ENCODE measurements around the gene RANBP2.
A peak's percentile ranks its signal among the peaks of the same experiment; 100 is the strongest.

RANBP2 gene

DNA sequence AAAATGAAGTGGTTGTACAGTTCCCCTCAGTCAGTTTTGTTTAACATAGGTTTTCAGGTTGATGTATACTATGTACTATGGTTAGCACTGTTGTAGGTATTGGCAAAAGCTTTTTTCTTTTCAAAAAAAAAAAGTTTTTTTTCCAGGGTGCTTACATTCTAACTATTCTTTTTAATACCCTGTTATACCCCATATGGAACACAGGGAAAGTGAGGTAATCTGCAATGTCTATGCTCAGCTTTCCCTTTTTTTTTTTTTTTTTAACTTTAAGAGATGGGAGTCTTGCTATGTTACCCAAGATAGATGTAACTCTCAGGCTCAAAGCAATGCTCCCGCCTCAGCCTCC is 66.7 kb downstream of the RANBP2 start:
- DNase-seq, result no peak

DNA sequence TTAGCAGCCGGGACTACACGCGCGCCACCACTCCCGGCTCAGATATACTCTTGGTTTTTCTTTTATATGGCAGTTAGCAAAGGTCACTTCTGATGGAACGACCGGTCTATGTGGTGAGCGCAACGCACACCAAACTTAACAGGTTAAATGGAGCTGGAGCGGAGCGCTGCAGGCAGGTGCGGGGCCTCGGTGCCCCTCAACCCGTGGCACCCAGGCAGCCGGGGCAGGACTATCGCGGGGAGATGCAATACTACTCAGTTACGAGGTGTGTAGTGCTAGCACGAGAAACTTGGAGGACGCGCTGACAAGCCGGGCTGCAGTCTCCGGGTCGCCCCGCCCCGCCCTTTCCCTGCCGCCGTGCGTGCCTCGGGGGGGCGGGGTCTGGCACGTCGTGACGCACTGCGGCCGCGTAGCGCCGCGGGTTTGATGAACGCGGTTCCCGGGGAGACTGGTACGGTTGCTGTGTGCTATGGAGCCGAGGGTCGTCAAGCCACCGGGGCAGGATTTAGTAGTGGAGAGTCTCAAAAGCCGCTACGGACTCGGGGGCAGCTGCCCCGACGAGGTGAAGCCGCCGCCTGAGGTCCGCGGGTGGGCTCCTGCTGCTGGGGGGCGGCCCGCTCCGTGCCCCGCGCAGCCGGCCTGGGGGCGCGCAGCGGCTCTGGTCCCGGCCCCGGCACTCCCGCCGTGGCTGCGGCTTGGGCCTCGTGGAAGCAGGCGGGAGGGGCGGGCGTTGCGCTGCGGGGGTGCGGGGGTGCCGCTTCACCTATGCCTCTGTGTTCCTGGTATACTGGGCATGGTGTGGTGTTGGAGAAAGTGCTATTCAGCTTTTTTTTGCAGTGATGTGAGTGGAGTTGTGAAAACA is 67.3 kb downstream of the RANBP2 start, which contains the start of gene CCDC138:
TSS of gene CCDC138 (plus strand) at position 418 of the 862 bp plus-strand sequence. CDS start at position 470, 52 bp downstream.
- peak; percentile 94 for DNase-seq

DNA sequence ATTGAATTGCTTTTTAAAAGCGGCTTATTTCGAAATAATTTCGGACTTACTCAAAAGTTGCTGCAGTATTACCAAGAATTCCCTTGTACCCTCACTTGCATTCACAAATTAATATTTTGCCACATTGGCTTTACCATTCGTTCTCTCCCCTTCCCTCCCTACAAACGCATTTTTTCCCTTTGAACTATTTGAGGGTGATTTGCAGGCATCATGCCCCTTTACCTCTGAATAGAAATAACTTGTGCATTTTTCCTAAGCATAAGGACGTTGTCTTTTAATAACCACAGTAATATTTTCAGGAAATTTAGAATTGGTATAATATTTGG is 67.9 kb downstream of the RANBP2 start:
- DNase-seq, result no peak

DNA sequence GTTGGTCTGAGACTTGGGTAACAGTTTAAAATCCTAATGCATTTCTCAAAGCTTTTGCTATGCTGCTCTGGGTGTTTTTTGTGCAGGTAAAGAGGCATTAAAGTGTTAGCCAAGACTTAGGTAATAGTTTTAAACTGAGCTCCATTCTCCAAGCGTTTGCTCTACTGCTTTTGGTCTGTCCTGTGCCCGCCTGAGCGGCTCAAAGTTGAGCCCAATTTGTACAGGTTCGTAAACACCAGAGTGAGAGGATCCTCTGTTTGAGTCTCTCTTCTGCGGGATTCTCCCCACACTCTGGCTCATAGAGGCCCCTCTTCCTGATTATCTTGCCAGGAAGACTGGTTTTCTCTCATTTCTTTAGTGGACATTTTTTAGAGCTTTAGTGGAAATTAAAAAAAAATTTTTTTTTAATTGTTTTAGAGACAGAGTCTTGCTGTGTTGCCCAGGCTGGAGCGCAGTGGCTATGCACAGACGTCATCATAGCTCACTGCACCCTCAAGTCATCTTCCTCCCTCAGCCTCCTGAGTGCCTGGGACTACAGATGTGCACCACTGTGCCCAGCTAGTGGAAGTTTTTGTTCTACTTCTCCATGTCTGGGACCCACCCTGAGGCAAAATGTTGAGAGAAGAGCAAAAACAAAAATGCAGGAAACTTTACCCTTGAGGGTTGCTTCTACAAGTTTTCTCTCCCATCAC is 83.9 kb downstream of the RANBP2 start:
- no peak for DNase-seq

DNA sequence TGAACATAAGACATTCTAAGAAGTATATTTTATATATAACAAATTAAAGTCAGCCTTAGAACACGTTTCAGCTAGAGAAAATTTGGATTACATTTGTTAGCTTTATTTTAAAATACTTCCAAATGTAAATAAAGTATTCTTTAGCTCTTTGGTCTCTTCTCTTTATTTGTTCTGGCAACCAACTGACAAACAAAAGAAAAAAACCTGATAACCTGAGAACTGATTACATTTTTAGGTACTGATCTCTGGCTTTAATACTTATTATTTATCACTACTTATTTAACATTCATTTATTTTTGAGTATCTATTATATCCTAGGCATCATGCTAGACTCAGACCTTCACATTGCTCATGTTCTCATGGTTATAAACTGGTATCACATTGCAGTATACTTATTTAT is 85.8 kb downstream of the RANBP2 start:
- no peak for DNase-seq

DNA sequence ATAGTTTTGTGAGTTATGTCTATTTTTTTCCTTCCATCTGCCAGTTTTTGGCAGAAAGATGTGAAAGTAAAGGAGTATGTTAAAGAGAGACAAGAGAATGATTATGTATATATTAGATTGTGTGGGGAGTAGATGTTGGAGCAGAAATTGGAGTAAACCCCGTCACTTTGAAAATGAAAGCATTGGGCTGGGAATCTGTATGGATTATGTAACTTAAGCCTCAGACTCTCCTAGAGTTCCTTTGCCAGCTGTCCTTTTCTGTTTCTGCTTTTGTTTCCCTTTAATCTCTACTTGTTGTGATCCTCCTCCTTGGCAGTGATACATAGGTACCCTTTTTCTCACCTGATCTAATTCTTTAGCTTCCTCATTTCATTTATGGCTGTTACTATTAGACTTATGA is 86.5 kb downstream of the RANBP2 start:
- no peak for DNase-seq

DNA sequence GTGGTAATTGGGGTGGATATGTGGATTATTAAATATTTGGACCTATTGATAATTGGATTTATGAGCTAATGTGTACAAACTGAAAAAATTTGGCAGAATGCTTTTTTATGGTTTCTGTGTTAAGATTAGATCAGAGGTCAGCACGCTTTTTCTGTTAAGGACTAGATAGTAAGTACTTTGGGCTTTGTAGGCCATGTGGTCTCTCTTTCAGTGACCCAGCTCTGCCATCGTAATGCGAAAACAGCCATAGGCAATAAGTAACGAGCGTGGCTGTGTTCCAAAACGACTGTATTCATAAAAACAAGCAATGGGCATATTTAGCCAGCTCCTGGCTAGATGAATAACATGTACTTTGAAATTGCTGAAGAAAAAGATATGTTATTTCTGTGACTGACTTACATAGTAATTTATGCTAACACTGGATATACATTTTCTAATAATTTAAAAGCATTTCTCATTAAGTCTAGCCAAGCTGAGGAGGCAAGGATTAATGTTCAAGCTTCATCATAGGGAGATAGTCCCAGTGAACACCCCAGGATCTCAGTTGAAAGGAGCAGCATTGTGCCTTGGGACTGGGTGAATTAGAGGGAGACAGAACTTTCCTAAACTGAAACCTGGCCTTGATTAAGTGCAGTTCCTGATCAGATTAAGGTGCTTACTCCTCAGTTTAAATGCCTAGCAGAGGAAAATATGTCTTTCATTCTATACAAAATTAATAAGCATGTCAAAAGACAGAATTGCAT is 87.3 kb downstream of the RANBP2 start:
- DNase-seq, result no peak

DNA sequence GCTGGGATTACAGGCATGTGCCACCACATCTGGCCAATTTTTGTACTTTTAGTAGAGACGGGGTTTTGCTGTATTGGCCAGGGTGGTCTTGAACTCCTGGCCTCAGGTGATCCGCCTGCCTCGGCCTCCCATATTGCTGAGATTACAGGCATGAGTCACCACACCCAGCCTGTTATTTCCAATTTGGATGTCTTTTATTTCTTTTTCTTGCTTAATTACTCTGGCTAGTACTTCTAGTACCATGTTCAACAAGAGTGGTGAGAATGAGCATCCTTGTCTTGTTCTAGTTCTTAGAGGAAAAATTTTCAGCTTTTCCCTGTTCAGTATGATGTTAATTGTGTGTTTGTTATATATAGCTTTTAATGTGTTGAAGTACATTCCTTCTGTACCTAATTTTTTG is 90.7 kb downstream of the RANBP2 start:
- no peak for DNase-seq

DNA sequence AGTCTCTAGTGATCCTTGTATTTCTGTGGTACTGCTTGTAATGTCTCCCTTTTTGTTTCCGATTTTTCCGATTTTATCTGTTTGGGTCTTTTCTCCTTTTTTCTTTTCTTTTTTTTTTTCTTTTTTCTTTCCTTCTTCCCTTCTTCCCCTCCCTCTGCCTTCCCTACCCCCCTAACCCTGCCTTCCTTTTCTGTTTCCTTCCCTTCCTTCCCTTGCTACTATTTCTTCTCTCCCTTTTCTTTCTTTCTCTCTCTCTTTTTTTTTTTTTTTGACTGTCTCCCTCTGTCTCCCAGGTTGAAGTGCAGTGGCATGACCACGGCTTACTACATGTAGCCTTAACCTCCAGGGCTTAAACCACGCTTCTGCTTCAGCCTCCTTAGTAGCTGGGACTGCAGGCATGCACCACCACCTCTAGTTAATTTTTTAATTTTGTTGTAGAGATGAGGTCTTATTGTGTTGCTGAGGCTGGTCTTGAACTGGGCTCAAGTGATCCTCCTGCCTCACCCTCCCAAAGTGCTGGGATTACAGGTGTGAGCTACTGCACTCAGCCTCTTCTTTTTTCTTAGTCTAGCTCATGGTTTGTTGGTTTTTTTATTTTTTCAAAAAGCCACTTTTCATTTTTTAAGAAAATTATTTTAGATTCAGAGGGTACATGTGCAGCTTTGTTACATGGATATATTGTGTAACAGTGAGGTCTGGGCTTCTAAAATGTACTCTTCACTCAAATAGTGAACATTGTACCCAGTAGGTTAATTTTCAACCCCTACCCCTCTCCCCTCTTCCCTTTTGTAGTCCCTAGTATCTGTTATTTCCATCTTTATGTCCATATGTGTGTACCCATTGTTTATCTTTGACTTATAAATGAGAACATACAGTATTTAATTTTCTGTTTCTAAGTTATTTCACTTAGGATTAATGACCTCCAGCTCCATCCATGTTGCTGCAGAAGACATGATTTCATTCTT is 92.0 kb downstream of the RANBP2 start:
- no peak for DNase-seq

DNA sequence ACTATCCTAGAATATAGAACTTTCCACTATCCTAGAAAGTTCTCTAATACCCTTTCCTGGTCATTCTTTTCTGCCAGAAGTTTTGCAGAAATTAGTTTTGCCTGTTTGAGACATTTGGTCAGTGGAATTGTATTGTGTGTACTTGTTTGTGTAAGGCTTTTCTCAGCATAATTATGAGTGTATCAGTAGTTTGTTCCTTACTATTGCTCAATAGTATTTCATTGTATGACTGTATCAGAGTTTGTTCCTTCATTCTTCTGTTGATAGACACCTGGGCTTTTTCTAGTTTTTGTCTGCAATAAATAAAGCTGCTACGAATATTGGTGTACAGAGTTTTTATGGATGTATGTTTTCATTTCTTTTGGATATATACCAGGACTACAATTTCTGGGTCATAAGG is 94.5 kb downstream of the RANBP2 start:
- DNase-seq, result no peak

DNA sequence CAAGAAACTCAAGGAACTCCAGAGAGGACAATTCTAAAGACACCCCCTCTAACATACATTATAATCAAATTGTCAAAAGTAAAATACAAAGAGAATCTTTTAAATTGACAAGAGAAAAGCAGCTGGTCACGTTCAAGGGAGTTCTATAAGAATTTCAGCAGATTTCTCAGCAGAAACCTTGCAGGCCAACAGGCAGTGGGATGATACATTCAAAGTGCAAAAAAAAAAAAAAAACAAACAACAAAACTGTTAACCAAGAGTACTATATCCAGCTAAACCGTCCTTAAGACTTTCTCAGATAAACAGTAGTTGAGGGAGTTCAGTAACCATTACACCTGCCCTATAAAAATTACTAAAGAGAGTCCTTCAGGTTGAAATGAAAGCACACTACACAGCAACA is 101.2 kb downstream of the RANBP2 start:
- no peak for DNase-seq

DNA sequence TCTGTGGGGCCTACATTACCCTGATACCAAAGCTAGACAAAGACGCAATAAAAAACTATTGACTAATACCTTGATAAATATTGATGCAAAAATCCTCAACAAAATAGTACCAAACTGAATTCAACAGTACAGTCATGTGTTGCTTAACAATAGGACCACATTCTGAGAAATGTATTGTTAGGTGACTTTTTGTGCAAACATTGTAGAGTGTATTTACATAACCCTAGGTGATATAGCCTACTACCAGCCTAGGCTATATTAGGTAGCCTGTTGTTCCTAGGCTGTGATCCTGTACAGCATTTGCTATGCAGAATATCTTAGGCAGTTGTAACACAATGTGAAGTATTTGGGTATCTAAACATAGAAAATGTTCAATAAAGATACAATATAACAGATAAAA is 104.0 kb downstream of the RANBP2 start:
- no peak for DNase-seq

DNA sequence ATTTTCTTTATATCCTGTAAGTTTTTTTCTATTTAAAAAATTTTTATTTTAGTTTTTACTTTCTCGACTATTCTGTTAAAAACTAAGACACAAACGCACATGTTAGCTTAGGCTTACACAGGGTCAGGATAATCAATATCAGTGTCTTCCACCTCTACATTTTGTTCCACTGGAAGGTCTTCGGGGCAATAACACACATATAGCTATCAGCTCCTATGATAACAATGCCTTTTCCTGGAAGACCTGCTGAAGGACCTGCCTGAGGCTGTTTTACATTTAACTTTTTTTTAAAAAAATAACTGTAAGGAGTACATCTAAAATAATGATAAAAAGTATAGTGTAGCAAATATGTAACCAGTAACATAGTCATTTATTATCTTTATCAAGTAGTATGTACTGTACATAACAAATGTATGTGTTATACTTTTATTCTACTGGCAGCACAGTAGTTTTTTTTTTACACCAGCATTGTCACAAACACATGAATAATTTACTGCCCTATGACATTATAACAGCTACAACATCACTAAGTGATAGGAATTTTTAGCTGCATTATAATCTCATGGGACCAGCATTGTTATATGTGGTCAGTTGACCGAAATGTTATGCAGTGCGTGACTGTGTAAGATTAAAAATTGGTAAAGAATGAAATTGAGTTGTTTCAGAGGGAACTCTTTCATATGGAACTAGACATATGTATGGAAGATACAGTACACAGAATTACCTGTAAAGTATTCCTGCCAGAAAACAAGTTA is 105.2 kb downstream of the RANBP2 start:
- no peak for DNase-seq

DNA sequence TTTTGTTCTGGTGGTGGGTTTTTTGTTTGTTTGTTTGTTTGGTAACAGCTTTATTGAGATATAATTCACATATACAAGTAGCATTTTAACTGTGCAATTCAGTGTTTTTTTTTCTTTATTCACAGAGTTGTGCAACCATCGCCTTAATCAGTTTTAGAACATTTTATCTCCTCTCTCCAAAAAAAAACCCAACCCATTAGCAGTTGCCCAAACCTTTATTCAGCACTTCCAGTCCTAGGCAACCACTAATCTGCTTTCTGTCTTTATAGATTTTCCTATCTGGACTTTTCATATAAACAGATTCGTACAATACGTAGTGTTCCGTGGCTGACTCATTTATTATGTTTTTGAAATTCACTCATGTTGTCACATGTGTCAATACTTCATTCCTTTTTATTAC is 106.0 kb downstream of the RANBP2 start:
- no peak for DNase-seq

DNA sequence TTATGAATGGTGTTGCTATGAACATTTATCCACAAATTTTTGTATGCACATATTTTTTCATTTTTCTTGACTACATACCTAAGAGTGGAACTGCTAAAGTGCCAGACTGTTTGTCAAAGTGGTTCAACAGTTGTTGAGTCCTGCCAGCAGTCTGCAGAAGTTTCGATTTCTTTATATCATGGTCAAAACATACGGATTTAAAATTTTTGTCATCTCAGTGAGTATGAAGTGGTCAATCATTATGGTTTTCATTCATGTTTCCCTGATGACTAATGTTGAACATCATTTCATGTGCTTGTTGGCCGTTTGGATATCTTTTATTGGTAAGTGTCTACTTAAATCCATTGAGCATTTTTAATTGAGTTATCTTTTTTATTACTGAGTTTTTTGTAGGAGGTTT is 106.5 kb downstream of the RANBP2 start:
- DNase-seq, result no peak

DNA sequence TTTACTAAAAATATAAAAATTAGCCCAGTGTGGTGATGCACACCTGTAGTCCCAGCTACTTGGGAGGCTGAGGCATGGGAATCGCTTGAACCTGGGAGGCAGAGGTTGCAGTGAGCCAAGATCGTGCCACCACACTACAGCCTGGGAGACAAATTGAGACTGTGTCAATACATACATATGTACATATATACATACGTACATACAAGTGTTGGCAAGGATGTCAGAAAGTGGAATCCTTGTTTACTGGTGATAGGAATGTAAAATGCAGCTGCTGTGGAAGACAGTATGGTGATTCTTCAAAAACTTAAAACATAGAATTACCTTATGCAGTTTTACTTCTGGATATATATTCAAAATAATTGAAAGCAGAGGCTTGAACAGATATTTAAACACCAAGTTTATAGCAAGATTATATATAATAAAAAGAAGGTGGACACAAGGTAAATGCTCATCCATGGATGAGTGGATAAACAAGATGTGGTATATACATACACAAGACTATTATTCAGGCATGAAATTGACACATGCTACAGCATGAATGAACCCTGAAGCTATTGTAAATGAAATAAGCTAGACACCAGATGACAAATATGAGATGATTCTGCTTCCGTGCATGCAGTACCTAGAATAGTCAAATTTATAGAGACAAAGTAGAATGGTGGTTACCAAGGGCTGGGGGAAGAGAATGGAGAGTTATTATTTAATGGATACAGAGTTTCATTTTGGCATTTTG is 110.5 kb downstream of the RANBP2 start:
- no peak for DNase-seq

DNA sequence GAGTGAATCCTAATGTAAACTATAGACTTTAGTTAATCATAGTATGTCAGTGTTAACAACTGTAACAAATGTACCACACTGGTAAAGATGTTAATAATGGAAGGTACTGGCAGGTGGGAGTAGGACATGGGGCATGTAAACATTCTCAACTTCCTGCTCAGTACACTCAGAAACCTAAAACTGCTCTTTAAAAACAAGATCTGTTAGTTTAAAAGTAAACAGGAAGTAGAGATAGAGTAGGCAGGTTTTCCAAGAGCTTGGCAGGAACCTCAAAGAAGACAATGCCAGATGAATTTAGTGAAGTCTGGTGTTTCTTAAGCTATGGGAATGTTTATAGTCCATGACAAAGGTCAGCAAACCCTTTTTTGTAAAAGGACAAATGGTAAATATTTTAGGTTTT is 113.9 kb downstream of the RANBP2 start:
- no peak for DNase-seq

DNA sequence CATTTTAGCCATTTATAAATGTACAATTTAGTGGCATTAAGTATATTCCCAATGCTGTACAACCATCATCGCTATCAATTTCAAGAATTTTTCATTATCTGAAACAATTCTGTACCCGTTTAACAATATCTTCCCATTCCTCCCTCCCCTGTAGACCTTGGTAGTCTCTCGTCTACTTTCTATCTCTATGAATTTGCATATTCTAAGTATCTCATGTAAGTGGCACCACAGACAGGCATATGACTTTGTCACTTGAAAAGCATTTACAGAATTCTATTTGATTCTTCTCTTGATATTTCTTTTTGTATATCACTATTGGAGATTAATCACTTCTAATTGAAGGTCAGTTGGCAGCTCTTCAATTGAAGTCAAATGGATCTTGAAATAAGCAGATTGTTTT is 115.3 kb downstream of the RANBP2 start:
- DNase-seq, result no peak

DNA sequence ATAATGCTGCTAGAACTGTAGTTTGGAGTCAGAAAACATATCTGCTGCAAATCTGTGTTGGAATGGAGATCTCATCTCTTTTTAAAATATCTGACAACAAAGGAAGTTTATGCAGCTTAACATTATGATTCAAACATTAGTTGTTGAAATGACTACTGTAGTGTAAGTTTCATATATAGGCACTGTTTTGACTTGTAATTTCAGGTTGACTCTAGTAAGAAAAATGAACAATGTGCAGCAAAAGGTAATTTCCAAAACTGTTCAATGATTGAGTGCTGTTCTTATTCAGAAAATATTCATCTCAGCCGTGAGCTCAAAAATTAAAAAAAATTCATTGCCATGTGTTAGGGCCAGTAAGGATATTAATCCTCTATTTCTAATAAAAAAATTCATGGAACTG is 115.8 kb downstream of the RANBP2 start:
- no peak for DNase-seq

Measured in NCI-H510A (cell line).